HG03460 (cell line): ENCODE measurements around the gene METTL22.
"Not testable (repeated sequence)": the region's sequence is repeated elsewhere in the genome, so short reads cannot be mapped to it uniquely, and the experiment has no call there.

ENCODE experiments used
- ATAC-seq: cut with Tn5 transposase; IDR thresholded peaks from one replicate; pipeline ENCODE4 v1.9.1; 2021; ENCODE audit not compliant: unreplicated experiment

METTL22 gene

DNA sequence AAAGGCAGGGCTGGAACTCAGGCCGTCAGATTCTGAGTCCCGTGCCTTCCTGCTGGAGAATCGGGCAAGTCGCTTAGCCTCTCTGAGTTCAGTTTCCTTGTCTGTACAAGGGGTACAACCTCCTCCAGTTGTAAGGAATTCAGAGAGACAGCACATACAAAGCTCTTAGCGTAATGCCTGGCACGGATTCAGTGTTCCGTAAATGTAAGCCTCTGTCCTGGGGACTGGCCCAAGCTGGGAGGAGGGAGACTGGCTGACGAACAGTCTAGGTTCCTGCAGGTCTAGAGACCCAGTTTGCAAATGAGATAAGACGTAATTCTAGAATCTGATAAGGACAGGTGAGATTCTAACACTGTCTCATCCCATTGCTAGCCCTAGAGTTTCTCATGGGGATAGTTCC lies 9.9 kb downstream of the METTL22 start:
- ATAC-seq: no peak

DNA sequence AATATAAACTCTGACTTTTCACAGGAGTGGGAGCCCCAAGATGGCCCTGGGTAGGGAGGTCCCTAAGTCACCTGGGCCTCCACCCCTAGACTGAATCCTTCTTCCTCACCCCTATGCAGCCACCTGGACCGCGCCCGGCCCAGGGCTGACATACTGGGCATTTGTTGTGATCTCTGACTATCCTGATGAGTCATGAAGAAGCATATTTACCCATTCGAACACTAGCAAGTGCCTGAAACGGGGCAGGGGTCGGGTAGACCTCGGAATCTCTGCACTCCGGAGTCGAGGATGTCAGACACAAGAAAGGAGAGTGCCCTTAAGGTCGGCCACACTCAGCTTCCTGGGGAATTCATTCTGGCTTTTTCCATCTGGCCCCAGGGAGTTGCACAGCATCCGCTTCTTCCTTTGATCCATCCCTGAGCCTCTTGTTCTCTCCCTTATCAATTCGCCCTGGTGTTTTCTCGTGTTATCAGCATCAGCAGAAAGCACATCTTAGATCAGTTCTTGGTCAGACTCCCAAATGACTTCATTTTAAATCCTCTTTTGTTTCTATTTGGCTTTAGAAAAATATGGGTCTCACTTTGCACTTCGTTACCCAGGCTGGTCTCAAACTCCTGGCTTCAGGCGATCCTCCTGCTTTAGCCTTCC lies 10.4 kb downstream of the METTL22 start:
- no peak for ATAC-seq

DNA sequence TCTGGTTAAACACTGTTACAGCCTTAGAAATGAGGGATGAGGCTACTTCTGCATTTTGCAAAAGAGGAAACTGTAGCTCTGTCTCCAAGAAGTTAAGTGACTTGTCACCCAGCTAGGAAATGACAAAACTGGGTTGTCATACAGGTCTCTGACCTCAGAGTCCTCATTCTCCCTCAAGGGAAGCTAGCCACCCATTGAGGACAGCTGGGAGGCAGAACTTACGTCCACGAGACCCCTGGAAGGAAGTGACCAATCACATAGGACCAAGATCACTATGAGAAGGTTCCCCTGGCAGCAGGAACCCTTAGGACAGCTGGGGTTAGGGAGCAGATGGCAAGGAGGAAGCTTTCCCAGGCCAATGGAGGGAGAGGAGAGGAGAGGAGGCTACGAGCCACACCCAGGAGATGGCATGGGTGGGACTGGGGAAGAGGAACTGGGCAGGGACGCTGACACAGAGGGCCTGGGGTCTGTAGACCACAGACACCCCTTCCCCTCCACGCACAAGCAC lies 11.2 kb downstream of the METTL22 start:
- ATAC-seq: no peak

DNA sequence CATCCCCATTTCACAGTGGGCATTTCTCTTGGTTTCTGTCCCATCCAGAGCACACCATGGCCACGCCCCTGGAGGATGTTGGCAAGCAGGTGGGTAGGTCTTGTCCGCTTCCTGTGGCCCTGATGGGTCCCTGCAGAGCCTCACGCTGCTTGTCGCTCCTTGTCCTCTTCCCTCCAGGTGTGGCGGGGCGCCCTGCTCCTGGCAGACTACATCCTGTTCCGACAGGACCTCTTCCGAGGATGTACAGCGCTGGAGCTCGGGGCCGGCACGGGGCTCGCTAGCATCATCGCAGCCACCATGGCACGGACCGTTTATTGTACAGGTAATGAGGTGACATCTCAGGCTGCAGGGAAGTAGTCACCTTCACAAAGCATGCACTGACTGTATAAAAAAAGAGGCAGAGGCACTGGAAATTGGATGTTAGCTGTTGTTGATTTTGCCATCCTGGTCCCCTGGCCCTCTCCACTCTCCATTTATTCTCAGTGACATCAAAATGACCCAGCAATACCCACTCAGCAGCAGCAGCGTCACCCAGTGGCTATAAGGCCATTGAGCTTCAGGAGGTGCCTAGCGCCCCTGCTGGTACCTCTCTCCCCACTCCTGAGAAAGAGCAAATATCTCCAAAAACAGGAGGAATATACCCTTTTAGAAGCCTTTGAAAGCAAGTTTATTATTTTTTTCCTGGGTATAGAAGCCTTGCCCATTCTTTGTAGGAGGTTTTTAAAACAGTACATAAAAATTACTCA lies 13.7 kb downstream of the METTL22 start:
- ATAC-seq: no peak

DNA sequence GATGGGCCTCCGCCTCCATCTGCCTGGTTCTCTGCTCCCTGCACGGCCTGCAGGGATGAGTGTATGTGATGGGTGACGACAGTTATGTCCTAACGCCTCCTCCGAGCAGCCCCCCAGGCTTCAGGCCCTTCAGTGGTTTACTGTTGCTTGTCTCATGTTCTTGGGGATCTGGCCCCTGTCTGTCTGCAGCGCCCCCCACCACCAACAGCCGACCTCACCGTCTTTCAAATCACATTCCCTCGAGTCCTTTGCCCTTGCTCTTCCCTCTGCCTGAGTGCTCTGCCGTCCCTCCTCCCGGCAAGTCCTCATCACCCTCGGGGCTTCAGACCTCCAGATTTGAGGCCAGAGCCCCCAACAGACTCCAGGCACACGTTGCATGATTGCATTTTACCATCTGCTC lies 18.2 kb downstream of the METTL22 start:
- ATAC-seq: no peak

DNA sequence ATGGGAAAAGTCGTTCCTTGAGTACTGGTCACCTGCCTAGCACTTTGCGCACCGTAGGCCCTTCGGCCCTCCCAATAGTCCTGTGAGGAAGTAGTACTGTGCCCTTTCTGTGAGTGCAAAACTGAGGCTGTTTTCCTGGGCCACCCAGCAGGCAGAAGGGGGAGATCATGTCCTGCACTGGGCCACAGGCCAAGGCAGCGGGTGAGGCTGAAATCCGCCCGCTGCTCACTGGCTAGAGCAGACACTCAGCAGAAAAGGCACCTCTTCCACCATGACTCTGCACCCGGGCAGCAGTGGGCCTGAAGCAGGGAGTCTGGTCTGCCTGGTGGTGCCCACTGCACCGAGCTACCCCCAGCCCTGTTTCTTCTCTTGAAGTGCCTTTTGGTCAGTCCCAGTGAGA lies 20.2 kb downstream of the METTL22 start:
- no peak for ATAC-seq

DNA sequence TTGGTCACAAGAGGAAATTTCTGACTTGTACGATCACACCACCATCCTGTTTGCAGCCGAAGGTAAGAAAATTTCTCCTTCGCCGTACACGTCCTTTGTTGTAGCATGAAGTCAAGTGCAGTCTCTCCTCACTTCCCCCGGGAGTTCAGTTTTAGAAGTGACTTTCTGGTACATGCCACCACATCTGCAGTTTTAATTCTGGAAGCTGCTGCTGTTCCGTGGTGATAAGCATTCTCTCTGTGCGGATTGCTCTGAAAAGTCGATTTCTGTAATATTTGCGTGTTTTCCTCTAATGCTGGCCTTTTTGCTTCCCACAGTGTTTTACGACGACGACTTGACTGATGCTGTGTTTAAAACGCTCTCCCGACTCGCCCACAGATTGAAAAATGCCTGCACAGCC lies 20.6 kb downstream of the METTL22 start:
- ATAC-seq: no peak

DNA sequence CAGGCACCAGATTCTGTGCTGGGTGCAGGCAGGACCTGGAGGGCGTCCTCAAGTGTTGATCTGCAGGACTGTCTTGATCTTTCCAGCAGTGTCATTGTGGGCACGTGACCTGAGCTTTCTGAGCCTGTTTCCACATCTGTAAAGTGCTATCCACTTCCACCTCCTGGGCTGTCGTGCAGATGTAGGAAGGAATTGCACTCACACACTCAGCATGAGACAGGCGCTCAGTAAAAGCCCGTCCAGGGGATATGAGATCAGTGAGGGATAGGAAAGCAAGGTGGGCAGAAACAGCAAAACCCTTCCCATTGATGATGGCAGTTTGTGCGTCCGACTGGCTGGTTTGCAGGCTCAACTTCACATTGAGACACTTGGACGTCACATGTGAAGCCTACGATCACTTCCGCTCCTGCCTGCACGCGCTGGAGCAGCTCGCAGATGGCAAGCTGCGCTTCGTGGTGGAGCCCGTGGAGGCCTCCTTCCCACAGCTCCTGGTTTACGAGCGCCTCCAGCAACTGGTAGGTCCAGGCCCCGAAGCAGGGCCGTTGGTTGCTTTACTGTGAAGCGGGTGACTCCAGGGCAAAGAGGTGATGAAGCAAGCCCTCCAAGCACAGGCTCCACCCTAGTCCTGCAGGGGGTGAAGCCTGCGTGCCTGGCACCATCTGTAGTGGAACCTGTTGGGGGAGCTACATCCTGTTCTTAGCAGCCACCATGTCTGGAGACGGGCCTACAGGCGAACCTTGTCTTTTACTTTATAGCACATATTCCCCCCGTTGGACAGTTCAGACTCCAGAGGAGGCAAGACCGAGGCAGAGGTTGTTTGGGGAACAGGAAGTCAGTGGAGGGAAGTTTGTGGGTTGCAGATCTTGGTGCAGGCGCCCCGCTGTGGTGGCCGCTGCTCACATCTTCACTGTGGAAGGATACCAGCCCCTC lies 23.0 kb downstream of the METTL22 start:
- no peak for ATAC-seq

DNA sequence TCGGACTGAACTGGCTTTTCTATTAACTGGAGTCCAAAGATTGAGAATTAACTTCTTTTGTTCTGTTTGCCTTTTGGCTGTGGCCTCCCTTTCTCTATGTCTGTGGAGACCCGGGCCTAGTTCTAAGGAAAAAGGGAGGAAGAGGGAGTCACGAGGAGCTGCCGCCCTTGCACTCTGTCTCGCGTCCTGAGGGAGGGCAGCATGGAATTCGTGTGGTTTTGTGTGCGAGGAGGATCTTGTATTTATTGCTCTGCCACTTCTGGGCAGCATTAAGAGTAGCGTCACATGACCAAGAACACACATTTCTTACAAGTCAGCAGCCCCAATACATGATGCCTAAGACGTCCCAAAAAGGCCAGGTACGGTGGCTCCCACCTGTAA lies 23.6 kb downstream of the METTL22 start:
- ATAC-seq: no peak

DNA sequence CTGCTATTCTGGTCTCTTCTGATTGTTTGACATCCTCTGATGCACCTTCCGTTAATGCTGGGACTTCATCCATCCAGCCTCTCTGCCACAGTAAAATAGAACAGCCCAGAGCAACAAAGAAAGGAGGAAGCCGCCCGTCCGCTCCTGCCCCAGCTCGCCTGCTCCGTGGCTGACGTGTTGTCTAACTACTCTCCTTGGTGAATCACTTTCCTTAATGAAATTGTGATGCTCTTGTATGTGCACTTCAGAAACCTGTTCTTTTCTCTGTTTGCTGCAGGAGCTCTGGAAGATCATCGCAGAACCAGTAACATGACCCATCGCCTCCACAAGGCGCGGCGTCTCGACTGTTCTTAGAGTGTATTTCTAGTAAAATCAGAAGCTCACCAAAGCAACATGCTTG lies 24.3 kb downstream of the METTL22 start:
- no peak for ATAC-seq

DNA sequence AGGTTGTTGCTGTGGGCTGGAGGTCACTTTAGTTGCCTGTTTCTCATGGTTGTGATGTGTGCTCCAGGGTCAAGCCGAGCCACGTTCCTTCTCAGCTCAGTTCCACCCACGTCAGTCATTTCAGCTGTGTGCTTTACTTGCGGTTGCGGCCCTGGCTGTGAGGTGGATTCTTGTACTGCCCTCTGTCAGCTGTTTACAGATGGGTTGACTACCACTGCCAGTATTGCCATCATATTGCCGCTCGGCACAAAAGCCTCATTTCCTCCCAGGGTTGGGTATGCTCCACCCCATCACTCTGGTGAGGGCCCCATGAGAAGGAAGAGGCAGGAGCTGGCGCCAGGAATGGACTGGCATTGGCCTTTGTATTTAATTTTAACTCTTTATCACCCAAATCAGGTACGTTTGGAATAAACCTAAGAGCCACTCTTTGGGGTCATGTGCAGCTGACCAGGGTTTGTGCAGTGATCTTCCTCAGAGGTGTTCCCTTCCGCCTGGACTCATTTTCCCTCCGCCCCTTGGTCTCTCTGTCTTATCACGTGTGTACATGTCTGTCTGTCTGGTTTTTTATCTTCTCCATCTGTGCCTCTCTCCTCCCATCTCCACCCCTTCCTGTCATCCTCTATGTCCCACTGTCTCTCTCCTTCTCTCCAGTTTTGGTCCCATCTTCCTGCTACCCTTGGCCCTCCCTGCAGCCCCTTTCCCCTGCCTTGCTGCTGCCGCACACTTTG lies 25.0 kb downstream of the METTL22 start:
- no peak for ATAC-seq

DNA sequence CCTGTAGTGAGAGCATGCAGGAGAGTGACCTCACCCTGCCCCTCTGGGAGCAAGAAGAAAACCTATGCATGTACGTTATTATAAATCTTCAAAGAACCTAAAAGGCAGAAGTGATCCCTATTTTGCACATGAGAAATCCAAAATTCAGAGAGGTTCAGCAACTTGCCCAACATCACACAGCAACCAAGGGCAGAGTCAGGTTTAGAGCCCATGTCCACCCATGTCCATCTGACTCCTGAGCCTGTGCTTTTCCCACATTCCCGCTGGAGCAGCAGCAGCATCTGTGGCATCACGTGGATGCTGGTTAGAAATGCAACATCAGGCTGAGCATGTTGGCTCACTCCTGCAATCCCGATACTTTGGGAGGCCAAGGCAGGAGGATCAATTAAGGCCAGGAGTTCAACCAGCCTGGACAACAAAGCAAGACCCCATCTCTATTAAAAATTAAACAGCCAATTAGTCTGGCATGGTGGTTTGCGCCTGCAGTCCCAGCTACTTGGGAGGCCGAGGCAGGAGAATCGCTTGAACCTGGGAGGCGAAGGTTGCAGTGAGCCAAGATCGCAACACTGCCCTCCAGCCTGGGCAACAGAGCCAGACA lies 26.3 kb downstream of the METTL22 start:
- no peak for ATAC-seq

DNA sequence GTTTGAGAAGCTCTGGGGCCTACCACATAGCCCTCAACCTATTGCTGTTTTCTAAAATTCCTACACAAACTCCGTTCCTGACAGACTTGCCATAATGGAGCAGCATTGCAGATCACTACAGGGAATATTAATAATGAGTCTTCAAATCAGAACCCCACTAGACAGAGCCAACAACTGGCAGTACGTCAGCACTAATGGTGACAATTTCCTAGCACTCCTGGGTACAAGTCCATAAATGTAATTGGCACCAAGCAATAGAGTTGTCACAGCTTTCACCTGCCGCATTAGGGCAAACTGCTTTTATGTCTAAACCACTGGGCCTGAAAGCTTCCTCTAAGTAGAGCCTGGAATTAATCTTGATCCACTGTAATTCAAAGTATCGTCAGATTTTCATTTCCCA lies 27.4 kb downstream of the METTL22 start:
- ATAC-seq: no peak

DNA sequence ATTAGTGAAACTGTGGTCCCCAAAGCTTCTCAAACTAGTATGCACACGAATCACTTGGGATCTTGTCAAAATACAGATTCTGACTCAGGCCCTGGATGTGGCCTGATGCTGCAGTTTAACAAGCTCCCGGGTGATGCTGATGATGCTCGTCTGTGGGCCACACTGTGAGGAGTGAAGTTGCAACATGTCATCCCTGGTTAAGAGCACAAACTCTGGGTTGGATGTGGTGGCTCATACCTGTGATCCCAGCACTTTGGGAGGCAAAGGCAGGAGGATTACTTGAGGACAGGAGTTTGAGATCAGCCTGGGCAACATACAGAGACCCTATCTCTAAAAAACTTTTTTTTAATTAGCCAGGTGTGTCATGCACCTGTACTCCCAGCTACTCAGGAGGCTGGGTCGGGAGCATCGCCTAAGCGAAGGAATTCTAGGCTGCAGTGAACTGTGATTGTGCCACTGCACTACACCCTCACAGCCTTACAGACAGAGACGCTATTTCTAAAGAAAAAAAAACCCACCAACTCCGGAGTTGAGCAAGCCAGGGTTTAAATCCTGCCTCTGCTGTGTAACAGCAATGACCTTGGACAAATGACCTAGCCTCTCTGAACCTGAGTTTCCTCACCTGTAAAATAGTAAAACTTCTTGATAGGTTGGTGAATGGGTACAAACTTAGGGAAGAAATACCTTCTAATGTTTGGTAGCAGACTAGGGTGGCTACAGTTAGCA lies 28.5 kb downstream of the METTL22 start:
- ATAC-seq: no peak

DNA sequence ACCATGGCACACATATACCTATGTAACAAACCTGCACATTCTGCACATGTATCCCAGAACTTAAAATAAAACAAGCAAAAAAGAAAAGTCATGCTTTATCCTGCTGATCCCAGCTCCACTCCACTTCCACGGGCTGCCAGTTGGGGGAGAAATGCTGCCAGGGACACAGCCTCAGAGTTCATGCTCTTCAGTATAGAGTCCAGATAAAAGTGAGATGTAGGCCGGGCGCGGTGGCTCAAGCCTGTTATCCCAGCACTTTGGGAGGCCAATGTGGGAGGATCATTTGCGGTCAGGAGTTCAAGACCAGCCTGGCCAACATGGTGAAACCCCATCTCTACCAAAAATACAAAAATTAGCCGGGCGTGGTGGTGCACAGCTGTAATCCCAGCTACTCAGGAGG lies 30.5 kb downstream of the METTL22 start:
- ATAC-seq: not testable (repeated sequence)

DNA sequence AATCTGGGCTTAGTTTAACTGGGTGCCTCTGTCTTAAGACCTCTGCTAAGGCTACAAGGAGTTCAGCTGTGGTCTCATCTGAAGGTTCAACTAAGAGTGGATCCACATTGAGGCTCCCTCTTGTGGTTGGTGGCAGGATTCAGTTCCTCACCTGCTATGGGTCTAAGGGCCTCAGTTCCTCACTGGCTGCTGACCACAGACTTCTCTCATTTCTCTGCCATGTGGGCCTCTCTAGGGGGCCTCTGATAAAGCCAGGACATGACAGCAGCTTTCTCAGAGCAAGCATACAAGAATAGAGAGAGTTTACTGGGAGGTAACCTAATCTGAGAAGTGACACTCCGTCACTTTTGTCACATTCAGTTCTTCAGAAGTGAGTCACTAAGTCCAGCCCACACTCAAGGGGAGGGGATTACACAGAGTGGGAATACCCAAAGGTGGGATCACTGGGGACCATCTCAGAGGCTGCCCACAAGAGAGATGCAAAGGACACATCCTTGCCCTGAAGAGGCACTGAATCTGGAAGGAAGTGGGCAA lies 33.8 kb downstream of the METTL22 start:
- ATAC-seq: peak; percentile 77

DNA sequence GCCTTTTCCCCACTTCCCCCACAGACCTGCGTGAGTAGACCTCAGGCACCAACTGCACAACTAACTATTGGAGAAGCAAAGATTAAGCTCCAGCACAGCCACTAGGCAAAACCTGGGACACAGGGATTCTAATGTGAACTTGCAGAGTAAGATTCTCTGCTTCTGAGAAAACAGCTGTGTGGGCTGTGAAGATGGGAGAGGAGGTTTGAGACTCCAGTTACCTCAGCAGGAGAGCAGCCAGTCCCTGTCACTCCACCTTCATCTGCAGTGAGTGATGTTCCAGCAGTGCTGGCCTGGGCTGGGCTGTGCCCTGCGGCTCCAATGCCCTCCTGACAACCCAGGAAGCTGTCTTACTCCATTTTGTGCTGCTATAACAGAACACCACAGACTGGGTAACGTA lies 34.9 kb downstream of the METTL22 start:
- no peak for ATAC-seq

DNA sequence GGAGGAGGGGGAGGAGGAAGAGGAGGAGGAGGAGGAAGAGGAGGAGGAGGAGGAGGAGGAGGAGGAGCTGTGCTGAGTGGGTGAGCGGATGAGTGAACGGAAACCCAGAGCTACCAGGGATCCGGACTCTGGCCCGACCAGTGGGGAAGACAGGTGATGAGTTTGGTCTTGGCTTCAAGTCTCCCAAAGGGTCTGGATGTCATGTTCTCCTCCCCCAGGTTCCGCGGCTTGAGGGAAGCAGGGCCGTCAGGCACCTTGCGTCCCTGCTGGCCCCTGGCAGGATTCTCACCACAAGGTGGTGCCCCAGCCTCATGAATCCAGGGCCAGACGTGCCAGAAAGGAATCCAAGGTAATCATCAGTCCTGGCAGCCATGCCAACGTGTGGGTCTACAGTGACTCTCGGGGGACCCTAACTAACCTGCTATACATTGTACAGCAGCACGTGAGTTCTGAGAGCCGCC lies 39.4 kb downstream of the METTL22 start:
- ATAC-seq: no peak

DNA sequence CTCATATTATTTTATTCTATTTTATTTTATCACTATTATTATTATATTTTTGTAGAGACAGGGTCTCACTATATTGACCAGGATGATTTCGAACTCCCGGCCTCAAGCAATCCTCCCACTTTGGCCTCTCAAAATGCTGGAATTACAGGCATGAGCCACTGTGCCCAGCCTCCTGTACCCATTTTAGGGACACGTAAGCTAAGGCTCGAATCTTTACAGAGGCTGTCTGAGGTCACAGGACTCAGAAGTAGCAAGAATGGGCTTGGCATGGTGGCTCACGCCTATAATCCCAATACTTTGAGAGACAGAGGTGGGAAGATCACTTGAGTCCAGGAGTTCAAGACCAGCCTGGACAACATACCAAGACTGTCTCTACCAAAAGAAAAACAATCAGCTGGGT lies 40.2 kb downstream of the METTL22 start:
- no peak for ATAC-seq
